Amniotic epithelial cell (primary cell): Measurements from ENCODE around the gene DNMT3A.

Experiments
- DNase-seq: peaks from one replicate; pipeline ENCODE4 v3.0.0-alpha.2; 2010; ENCODE audit warnings: low read depth

The DNMT3A gene

DNA sequence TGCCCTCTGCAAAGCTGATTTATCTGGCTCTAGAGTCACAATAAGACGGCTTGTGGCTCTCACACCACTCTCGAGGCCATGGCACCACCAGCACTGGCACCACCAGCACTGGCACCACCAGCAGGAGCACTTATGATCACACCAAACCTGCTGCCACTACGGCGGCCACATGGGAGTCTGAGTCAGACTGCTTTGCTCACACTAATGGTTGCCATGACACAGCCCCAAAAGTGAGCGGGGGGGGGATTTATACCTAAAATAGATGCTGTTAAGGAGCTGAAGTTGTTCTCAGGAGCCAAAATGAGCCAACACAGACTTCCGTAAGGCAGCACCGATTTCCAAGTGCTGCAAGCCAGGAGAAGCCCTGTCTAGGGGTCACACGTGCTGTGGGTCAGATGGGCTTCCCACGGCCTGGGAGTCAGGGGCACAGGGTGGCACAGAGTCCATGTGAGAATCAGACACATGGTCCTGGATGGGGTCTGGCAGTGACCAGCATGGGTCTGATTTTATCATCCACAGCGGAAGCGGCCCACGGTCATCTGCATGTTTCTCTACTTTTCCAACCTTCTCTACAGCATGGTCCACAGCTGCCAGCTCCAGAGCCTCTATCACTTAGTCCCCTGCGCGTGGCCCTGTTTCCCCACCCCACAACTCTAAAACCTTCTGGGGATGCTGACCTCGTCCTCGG is 16.7 kb downstream of the DNMT3A start:
- DNase-seq = peak; percentile 31

- DNase-seq = no peak
Observed at GRCh38 chr2:25324251-25324650, 17.5 kb downstream of the DNMT3A start.

- DNase-seq = peak; percentile 53
Observed at GRCh38 chr2:25323610-25324189, 18.0 kb downstream of the DNMT3A start.

DNA sequence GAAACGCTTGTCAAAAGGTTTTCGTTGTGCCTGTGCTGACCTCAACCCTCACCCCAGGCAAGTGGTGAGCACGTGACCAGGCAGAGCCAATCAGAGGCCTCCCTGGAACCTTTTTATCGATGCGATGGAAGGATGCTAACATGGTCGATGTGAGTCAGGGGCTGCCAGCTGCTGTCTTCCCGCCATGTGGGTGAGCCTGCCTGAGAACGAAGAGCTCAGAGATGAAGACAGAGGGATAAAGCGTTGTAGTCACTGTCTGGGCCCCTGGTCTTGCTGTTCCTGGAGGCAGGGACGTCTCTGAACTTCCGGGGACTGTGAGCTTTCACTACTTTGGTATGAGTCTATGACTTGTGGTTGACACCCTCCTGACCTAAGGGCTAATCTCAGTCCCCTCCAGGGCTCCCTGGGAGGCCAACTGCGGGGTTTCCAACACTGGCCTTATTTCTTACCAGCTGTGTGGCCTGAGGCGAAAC is 18.6 kb downstream of the DNMT3A start:
- DNase-seq = peak; percentile 67

- peak; percentile 24 for DNase-seq
Observed at GRCh38 chr2:25322312-25322711, 19.4 kb downstream of the DNMT3A start.

- no peak for DNase-seq
Observed at GRCh38 chr2:25320077-25320476, 21.6 kb downstream of the DNMT3A start.

DNA sequence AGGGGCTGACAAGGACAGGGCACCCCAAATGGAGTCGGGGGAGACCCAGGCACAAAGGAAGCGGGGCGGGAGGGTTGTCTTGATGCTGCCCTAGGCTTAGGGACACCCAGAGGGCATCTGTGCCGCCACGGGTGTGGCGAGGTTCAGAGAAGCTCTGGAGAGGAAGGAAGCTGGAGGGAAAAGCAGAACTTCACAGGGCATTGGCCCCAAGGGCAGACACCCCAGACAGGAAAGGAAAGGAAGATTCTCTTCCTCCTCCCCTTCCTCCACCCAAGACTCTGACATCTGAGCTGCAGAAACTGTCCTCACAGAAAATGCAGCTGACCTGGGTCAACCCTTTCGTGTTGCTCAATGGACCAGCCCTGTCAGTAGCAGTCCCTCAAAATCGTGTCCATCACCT is 25.6 kb downstream of the DNMT3A start:
- no peak for DNase-seq

DNA sequence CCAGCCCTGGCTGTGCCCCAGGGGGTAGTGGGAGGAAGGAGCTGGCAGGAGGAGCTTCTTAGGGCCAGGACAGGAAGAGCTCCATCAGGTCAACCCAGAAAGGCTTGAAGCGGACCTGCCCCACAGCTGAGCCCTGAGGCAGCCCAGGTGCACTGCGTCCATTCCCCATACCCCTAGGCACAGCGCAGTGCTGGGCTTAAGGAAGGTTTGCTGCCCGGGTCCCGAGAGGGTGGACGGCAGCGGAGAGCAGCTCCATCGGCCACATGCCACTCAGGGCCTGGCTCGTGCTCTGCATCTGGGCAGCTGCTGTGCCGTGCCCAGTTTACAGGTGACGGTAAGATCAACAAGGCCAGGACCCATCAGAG is 26.4 kb downstream of the DNMT3A start:
- no peak for DNase-seq

DNA sequence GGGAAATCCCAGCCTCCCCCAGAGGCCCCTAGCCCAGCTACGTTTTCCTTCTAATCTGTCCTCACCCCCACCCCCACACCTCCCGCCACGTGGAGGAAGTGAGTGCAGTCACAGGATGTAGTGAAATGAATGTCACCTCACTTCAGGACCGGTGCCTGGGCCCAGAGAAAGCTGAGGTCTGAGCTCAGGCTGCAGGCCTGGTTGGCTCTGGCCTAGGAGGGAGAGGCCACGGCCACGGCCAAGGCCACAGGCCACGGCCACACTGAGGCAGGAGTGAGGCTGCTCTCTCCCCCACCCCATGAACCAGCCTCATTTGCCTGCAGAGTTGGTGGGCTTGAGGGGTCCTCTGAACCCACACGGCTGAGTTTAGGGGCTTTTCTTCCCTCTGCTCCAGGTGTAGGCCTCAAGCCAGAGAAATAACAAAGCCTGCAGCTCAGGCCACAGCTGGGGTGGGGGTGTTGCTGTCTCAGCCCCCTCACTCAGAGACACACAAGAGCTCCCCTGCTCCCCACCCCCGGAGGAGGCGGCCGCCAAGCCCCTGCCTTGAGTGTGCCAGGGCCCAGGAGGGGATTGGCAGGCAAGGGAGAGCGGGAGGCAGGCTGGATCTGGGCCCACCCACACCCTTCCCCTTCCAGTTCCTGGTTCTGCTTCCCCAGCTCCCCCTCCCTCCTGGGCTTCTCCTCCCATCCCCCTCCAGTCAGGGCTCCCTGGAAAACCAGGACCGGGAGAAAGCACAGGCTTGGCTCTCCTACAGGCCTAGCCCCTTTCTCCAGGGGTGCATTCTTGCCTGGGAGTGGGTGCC is 27.0 kb downstream of the DNMT3A start:
- DNase-seq = peak; percentile 56

- no peak for DNase-seq
Observed at GRCh38 chr2:25313711-25314513, 27.8 kb downstream of the DNMT3A start.

- no peak for DNase-seq
Observed at GRCh38 chr2:25312958-25313710, 28.6 kb downstream of the DNMT3A start.

- no peak for DNase-seq
Observed at GRCh38 chr2:25311865-25312575, 29.7 kb downstream of the DNMT3A start.

DNA sequence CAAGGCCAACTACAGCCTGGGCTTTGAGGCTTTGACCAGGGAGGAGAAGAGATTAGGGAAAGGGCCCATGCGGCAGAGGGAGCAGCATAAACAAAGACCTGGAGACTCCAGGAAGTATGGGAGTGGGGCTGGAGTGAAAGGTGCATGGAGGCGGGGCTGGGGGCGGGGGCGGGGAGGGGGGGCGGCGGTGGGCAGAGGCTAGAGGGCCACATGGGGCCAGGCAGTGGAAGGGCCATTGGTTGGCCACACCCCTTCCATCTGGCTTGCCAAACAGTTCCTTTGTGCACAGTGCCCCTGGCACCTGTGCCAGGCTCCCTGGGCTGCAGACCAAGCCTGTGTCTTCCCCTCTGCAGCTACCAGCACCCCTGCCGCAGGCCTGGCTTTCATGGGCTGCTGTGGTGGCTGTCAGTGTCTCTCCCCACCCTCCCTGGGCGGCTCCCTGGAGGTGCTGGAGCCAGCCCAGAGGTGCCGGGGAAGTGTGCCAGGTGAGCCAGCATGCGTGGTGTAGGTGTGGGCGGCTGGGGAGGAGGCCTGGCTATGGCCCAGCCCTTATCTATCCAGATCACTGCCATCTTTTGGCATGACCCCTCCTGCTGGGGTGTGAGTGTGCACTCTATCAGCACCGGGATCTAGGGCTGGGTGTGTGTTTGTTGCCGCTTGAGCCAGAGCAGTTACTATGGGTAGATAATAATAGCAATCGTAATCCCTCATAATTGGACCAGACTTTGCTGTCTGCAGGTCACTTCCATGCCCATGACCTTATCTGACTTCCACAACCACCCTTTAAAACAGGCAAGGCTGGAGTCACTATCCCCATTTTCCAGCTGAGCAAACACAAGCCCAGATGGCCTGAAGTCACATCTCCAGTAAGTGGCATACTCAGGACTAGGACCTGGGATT is 30.5 kb downstream of the DNMT3A start:
- DNase-seq = no peak

DNA sequence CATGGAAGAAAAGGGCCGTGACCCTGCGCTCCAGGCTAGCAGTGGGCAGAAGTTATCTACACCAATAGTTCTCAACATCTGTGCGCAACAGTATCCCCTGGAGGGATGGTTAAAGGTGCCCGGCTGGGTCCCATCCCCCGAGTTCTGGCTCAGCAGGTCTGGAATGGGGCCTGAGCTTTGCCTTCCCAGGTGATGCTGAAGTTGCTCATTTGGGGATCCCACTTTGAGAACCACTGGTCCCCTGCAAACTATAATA is 31.1 kb downstream of the DNMT3A start:
- no peak for DNase-seq

DNA sequence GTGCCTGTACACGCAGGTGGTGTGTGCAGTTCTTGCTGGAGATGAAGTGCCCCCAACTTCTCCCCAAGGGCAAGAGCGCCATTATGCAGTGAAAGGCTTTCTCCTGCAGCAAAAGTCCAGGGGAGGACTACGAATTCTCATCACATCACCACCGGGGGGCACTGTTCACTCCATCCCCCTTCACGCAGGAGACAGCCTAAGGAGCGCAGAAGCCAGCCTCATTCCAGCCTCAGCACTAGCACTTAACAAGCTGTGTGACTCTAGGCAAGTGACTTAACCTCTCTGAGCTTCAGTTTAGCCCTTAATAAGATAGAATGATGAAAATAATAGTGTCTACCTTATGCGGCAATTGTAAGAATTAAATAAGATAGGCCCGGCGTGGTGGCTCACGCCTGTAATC is 32.3 kb downstream of the DNMT3A start:
- peak; percentile 59 for DNase-seq

DNA sequence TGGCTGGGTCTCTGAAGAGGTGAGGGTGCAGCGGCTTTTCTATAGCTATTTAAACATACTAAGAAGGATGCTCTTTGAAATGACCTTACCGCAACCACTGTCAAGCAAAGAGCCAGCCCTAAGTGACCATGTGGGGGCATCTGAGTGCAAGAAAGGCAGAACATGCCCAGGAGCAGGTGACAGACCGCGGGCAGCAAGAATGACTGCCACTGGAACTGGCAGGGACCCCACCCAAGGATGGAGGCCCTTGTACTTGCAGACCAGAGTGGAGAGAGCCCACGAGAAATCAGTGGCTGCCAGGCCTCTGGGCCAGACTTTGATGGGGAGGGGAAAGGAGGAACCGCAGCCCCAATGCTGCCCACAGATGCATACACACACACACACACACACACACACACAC is 33.1 kb downstream of the DNMT3A start:
- DNase-seq = no peak

- no peak for DNase-seq
Observed at GRCh38 chr2:25307949-25308557, 33.7 kb downstream of the DNMT3A start.

GRCh38 chr2:25306777-25307368 is 34.9 kb downstream of the DNMT3A start:
- no peak for DNase-seq

DNA sequence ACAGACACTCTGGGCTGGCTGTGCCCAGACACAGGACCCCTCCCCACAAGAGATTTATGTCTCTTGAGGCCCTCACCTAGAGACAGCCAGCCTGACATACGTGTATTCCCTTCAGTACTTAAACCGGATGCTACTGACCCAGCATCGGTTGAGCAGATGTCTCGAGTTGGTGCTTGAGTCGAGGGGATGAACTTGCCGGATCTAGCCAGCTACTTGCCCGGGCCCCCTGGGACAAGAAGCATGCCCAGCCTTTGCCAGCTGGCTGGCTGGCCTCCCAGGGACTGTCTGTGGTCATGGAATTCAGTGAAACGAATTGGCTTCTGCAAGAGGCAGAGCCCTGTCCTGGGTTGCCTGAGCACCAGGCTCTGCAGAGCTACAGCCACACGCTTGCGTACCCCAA is 36.0 kb downstream of the DNMT3A start:
- no peak for DNase-seq
